T-helper 2 cell (primary cell): ENCODE measurements around the gene POC1B.

ENCODE experiments used
- DNase-seq, 5 experiments: peaks; one replicate each; pipeline versions ENCODE4 v3.0.0 to v3.0.0-alpha.2; 2012 to 2022

The POC1B gene

GRCh38 chr12:89383235-89384049, 142.4 kb downstream of the POC1B start:
- no peak for DNase-seq

- no peak for DNase-seq
These were observed 143.5 kb downstream of the POC1B start for GRCh38 chr12:89382328-89382727.

GRCh38 chr12:89379839-89380467, 145.9 kb downstream of the POC1B start:
- no peak for DNase-seq

GRCh38 chr12:89379148-89379838, 146.6 kb downstream of the POC1B start:
- DNase-seq: no peak

GRCh38 chr12:89376844-89377243, 149.0 kb downstream of the POC1B start:
- DNase-seq: no peak

DNA sequence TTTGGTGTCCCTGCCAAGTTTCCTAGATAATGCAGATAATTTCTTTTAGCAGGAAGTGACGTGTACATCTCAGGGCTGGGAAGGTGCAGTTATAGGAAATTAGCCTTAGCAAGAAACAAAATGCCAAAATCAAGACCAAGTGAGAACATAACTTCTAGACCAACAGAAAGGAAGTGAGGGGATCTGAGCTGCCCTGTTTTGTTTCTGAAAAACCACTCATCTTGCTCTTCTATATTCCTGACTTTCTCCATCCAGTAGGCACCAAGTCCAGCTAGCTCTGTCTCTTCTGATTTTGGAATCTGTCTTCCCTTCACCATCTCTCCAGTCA, 149.7 kb downstream of the POC1B start:
- no peak for DNase-seq

DNA sequence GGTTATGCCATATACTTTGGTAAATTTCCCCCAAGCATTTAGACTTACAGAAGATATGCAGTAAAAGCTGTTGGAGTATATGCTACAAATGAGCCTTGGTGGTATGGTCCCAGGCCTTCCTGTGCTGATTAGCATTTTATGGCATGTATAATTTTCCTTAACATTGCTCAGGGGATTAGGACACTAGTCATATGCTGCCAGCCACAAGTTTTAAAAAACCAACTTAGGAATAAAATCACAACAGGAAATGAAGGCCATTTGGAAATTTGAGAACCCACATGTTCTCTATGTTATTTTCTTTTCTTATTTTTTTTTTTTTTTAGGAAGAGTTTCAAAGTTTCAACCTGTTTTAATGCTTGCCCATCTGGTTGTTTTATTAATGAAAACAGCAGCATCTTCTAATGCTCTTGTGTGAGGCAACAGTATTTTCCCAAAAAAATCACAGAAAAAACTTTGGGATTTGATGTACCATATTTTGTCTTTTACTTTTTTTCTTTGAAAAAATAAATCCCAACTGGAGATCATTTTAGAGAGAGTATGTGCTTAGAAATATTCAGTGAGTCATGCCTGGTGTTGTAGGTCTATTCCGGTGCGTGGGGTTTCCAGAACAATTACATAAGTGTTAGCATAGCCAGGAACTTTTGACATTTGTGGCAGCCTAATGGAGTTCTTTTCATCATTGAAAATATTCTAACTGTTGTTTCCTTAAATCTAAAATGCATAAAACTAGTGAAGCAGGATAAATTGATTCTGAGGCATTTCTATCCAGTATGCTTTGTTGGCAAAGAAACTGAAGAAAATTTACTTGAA, 151.9 kb downstream of the POC1B start:
- DNase-seq: no peak

DNA sequence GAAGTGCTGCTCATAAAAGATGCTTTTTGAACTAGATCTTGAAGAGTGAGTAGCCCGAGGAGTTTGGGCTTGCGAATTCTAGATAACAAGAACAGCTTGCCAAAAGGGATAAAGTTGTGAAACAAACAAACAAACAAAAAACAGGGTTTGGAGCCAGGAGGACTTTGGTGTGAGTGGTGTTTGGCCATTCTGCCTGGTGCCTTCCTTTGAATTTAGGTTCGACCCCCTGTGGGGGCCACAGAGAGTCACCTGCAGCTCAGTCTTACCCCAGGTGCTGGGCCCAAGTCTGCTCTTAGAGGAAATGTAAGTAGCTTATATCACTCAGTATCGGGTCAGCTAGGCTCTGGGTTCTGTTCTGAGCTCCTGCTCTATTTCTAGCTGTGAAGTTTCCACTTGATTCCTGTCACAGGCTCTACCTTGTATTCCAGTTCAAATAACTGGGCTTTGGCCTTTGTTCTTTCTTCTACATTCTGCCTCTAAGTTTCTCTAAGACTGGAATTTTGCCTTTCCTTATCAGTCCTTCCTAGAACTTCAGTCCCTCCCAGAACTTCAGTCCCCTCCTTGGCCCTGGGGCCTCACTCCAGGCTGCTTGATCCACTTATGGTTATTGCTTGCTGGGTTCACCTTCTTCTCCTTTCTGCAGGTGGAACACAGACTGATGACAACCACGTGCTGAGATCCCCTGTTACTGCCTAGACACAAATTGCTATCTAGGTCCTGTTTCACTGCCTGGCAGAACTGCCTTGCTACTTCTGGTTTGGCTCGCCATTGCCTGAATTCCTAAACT, 153.1 kb downstream of the POC1B start:
- no peak for DNase-seq

DNA sequence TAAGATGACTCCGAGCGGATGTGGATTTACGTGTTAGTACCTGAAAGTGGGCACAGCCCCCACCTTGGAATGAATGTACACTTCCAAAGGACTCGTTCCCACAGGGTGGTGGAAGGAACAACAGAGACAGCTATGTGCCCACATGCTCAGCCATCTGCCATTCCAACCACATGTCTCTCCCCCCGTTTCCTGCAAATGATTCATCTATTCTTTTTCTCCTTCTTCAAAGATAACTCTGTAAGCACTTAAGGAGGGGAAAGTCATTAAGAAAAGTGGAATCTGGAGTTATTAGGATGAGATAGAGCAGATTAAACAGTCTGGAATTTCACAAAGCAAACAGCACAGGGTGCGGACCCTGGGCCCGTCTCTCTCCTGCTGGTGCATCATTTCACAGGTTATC, 155.0 kb downstream of the POC1B start:
- DNase-seq: no peak

DNA sequence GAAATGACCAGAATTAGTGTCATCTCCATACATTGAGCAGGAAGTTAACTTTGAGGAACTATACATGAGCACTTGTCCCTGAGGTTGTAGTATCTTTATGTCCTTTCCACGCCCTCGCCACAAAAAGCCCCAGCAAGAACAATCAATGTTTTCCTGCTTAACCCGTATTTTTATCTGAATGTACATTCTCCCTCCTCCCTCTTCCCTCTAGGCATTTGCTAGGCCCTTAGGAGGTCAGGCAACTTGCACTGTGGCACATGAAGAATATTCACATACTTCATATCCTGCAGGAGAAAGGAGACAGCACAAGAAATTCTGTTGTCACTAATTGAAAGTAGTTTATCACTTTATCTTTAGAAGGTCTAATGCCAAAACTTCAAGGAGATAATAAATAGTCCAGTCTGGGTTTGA, 155.4 kb downstream of the POC1B start:
- DNase-seq: no peak
